ENCODE results near the gene CCDC78.

The CCDC78 gene

GRCh38 chr16:736936-737481 lies 10.8 kb upstream of the CCDC78 start:
- no peak for DNase-seq

GRCh38 chr16:735982-736453 lies 9.8 kb upstream of the CCDC78 start:
- DNase-seq: no peak

DNA sequence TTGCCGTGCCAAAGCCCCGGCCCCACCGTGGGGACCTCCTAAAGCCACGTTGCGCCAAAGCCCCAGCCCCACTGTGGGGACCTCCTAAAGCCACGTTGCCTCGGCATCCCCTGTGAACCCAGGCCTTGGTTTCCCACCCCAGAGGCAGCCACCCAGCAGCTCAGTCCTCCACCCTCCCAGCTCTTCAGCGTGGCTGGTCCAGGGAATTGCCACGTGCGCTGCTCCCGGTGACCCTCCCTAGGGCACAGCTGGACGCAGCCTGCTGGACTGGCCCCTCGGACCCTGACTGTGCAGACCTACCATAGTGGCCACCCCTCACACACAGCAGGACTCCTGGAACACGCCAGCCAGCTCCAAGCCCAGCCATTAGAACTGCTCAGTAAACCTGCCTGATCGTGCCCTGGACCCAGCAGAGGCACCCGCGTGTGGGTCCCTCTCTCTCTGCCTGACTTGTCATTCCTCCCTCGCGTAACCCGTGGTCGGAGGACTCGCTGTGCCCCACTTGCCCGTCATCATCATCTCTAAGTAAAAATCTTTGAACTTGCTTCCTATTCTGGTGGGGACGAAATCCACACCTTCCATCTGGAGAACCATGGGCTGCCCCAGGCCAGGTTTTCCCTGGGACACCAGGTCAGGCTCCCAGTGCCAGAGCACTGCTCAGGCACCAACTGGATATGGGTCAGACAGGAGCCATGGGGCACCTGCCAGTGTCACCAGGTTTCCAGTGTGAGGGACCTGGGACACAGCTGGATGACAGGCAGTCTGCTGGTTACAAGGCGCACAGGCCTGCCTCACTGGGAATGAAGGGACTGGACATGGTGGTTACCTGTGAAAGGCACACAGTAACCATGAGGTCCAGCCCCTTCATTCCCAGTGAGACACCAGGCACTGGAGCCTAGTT lies 9.0 kb upstream of the CCDC78 start:
- DNase-seq: no peak

DNA sequence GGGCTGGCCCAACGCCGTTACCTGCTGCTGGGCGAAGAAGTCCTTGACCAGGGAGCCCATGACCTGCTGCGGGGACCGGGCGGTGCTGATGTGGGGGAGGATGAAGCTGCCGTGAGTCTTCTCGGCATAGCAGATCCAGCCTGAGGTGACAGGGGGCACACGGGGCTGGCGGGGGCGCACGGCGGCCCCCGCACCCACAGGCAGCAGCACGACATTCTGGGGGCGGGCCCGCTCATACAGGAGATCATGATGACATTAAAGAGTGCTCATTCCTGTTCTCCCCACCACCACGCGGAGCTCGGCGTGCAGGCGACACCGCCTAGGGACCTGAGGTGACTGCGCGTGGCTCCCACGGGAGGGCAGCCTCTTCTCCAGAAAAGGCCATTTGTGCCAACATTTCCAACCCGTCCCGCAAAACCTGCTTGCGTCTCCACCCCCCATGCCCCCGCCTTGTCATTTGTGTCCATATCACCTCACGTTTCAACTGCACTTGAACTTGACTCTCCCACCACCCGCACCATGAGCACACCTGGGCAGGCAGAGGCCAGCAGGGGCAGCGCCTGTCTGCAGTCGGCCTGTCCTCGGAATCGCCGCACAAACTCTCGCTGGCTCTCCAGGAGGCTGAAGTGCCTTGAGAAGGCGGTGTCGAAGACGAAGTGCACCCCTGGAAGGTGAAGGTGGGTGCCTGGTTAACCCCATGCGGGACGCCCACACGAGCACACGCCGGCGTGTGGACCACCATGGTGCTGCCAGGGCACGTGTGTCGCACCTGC lies 8.2 kb upstream of the CCDC78 start:
- DNase-seq: no peak

DNA sequence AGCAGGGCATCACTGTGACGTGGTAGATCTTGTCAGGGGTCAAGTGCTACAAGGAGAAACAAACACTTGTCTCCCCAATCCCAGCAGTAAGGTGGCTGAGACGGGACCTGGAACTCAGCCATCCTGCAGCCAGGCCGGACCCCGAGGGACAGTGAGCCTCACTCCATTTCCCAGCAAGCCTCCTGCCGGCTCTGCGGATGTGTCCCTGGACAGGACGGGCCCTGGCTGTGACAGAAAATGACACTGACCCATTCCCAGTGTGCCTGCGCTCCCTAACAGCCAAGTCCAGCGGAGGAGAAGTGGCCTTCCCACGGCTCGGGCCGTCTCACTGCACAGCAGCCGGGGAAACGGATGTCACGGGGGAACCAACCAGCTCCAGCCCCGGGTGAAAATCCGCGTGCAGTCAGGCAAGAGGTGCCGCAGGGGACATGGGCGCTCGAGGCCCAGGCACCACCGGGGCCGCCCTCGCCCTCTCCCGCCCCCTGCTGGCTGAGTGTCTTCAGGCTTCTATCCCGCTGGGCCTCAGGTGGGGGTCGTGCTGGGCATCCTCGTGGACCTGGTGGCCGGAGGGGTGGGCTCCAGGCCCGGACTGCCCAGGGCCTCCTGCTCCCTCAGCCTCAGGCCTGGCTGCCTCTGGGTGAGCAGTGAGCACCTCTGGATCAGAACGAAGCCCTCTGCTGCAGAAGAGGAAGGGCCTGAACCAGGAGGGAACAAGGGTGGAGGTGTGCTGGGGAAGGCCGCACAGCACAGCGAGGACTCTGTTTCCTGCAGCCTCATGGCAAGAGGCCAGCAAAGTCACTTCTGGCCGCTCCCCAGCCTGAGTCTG lies 7.4 kb upstream of the CCDC78 start:
- DNase-seq: no peak

DNA sequence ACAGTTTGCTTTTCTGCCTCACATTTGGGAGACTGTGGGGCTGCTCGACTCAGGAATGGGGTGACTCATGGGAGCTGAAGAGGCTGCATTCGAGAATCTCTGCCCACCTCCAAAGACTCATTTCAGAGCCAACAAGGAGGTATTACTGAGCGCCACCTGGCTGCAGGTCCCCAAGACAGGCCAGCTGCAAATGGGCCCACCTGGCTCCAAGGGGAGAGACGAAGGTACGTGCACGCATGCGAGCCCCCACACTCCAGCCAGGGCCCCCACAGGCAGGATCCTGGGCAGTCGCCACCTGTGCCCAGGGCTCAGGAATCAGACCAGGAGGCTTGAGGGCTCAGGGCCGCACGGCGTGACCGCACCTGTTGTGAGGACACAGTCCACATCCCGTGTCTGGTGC lies 6.7 kb upstream of the CCDC78 start:
- DNase-seq: no peak

DNA sequence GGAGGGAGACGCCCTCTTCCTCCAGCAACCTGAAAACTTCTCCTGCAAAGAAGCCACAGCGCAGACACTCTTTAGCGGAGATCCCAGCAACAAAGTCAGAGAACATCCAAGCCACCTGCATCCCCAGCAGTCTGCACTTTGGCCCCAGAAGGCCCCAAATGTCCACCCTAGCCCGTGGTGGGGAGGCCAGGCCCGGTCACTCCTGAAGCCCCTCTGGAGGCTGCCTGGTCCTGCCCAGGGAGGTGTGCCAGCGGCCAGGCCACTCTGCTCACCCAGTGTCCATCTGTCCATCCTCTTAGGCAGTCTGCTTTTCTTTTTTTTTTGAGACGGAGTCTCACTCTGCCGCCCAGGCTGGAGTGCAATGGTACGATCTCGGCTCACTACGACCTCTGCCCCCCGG lies 6.1 kb upstream of the CCDC78 start:
- no peak for DNase-seq

DNA sequence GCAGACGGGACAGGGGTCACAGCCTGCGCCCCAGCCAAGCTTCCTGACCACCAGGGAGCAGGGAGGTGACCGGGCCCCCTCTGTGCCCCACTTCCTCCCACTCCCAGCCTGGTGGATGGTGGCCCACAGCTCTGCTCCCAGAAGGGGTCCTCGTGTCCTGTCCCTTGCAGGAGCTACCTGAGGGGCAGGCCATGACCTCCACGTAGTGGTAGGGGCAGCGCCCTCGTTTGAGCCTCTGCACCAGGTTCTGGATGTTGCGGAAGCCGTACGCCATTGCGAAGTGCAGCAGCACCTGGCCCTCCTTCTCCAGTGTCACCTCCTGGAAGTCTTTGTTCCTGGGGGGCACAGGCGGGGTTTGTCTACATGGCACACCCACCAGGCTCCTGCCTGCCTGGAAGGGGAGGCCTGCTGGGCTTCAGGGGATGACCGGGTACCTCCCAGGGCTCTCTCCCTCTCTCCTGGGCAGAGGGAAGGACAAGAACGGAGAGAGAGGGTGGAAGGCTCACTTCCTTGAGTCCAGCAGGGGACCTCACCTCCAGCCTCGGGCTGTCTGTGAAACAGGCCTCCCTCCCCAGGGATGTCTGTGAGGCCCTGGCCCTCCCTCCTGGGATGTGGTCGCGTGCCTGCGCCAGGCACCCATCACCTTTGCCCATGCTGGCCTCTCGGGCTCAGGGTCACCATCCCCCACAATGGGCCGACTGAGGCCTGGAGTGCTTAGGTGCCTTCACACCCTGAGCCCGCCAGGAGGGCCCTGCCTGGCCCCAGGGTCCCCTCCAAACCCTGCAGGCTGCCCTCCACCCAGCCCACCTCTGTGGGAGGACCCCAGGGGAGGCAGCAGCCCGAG lies 4.6 kb upstream of the CCDC78 start:
- DNase-seq: no peak

DNA sequence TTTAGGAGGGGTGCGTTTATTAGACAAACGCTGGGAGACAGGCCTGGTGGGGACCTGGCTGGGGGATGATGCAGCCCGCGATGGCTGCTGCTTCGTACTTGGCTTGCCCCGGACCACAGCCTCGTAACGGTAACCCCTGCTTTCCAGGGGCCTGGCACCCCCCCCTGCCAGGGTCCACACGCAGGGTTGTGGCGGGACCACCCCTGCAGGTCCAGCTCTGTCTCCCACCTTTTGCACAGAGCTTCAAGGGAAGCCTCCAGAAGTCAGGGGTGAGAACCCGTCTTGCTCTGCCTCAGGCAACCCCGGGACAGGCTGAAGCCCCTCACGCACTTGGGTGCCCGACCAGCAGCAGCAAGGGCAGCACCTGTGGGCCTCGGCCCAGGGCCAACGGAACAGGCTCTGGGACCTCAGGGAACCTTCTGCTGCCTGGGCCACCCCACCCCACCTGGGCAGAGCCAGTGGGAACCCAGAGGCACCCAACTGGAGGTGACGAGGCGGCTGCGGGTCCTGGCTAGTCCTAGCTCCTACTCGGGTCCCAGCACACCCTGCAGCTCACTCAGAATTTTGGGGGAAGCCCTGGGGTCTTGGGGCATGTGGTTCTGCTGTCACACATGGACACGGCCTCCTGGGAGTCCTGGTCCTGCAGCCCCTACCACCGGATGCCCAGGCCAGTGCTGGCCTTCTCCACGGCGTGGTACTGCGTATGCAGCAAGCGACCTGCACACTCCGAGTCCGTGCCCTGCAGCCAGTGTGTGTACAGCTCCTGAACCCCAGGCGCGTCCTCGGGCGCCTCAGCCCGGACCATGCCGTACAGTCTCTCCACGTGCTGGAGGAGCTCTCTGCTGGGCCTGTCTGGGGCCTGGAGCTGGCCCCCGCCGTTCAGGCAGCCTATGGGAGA lies 3.8 kb upstream of the CCDC78 start:
- no peak for DNase-seq

DNA sequence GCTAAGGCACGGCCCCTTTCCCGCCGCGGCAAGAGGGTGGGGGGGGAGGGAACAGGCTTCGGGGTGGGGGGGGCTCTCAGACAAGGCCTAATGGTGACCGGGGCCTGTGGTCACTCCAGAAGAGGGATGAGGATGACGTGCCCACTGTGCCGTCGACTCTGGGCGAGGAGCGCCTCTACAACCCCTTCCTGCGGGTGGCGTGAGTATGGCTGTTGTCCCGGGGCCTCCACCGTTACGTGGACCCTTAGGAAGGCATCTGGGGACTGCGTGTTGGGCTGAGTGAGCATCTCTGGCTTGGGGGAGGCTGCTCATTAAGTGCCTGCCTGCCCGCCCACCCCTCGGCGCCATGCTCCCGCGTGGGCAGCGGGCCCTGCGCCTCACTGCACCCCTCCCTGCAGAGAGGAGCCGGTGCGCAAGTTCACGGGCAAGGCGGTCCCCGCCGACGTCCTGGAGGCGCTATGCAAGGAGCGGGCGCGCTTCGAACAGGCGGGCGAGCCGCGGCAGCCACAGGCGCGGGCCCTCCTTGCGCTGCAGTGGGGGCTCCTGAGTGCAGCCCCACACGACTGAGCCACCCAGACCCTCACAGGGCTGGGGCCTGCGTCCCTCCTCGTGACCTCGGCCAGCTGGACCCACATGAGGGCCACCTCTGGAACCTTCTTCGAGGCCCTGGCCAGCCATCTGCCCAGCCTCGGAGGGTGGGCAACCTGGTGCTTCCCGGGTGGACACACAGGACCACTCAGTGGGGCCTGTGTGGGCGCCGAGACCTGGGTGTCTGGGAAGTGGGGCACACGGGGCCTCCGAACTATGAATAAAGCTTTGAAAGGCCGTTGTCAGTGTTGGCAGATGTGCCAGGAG lies 2.9 kb upstream of the CCDC78 start:
- no peak for DNase-seq

DNA sequence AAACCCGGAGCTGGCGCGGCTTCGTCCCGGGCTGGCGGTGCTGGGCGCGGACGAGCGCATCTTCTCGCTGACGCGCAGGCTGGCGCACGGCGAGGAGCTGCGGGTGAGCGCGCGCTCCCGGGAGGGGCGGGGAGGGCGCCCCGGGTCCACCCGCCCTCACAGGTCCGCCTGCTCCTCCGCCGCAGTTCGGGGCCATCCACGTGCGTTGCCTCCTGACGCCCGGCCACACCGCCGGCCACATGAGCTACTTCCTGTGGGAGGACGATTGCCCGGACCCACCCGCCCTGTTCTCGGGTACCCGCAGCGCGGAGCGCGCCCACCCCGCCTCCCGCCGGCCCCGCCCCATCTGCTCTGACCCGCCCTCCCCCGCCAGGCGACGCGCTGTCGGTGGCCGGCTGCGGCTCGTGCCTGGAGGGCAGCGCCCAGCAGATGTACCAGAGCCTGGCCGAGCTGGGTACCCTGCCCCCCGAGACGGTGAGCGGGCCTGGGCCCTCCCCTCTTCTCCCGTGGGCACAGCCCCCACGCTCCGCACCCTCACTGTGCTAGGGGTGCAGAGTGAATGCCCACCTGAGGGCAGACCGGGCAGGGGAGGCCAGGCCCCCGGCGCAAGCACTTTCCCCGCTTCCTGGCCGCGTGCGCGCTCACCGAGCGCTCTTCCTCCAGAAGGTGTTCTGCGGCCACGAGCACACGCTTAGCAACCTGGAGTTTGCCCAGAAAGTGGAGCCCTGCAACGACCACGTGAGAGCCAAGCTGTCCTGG lies 2.1 kb upstream of the CCDC78 start:
- peak; percentile 73 to 85 (median 84) for DNase-seq

GRCh38 chr16:727291-727977 lies 1.2 kb upstream of the CCDC78 start:
- DNase-seq: peak in 2 of 3 experiments; percentile 47 to 52

DNA sequence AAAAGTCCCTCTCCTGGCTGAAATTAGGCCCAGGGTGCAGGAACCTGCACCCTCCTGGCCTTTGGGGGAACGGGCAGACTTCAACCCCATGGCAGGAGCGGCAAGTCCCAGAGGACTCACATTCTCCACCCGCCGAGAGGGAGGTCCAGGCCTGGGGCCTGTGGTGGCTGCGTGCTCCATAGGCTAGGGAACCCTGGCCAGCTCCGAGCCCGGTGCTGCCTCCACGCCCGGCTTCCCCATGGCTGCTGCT lies 130 bp downstream of the CCDC78 start:
- DNase-seq: no peak

GRCh38 chr16:725463-726187 lies 618 bp downstream of the CCDC78 start:
- DNase-seq: no peak

DNA sequence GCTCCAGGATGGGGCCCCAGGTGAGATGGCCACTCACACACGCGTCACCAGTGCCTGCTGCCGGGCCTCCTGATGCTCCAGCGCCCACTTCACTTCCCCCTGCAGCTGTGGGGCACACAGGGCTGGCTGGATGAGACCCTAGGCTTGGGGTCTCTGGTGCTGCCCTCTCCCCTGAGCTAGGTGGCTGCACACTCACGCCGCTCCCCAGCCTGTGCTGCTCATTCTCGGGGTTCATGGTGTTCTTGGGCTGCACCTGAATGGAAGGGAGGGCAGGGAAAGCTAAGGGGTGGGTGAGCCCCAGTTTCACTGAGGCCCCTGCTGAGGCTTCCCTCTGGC lies 1.2 kb downstream of the CCDC78 start:
- DNase-seq: no peak

- no peak for DNase-seq
Measured at GRCh38 chr16:724188-725040, 1.8 kb downstream of the CCDC78 start.

- no peak for DNase-seq
Measured at GRCh38 chr16:723695-724094, 2.5 kb downstream of the CCDC78 start.
